ENCODE measurements around the gene C2CD3. TPM values are rescaled to one million over a fixed set of nuclear protein-coding genes. Genes with fewer than 3 reads are reported as not detected.

C2CD3 gene
- total RNA-seq, 1 donor from 2014 or later = 36.8 TPM

DNA sequence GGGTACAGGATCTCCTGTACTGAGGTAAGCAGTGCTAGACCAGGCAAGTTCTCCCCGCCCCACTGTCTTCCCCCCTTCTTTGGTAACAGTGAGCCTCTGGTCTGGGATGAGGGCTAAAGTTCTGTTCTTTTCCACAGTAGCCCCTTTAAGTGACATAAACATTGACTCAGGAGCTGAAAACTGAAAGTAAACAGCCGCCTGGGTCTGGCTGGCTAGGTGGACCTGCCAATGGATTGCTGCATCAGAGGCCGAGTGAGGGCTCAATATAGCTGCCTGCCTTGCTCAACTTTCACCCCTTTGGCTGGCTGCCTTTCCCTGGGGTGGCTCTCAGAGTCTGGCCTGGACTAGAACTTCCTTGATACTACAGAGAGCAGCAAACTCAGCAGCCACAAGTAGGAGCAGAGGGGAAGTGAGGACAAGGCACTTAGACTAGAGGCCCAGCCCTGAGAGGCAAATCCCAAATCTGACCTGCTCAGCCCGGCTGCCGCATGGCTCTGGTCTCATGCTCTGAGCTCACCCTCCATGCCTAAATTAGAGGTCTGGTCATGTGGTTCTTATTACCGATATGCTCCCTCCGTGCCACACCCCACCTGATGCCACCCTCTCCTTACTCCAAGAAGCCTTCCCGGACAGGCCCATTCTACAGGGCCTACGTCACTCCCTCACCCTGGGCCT lies 152.3 kb downstream of the C2CD3 start:
- H3K36me3 Mint-ChIP-seq = peaks cover 17% of the 10 kb centered on the region
- H3K27me3 Mint-ChIP-seq = no peaks in the 10 kb centered on the region
- no peak overlapping the region for H3K4me3 Mint-ChIP-seq
- H3K4me1 Mint-ChIP-seq (ENCODE audit: unreplicated experiment) = no peaks in the 10 kb centered on the region
- no peak for DNase-seq (ENCODE audit: extremely low spot score, unreplicated experiment)
- H3K9me3 Mint-ChIP-seq = no peaks in the 10 kb centered on the region
- TF ChIP-seq, protein P1, sequence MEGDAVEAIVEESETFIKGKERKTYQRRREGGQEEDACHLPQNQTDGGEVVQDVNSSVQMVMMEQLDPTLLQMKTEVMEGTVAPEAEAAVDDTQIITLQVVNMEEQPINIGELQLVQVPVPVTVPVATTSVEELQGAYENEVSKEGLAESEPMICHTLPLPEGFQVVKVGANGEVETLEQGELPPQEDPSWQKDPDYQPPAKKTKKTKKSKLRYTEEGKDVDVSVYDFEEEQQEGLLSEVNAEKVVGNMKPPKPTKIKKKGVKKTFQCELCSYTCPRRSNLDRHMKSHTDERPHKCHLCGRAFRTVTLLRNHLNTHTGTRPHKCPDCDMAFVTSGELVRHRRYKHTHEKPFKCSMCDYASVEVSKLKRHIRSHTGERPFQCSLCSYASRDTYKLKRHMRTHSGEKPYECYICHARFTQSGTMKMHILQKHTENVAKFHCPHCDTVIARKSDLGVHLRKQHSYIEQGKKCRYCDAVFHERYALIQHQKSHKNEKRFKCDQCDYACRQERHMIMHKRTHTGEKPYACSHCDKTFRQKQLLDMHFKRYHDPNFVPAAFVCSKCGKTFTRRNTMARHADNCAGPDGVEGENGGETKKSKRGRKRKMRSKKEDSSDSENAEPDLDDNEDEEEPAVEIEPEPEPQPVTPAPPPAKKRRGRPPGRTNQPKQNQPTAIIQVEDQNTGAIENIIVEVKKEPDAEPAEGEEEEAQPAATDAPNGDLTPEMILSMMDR (conservative IDR thresholded peaks at IDR 0.05) = no peak
- H3K27ac Mint-ChIP-seq = peak overlapping the region; percentile 74

DNA sequence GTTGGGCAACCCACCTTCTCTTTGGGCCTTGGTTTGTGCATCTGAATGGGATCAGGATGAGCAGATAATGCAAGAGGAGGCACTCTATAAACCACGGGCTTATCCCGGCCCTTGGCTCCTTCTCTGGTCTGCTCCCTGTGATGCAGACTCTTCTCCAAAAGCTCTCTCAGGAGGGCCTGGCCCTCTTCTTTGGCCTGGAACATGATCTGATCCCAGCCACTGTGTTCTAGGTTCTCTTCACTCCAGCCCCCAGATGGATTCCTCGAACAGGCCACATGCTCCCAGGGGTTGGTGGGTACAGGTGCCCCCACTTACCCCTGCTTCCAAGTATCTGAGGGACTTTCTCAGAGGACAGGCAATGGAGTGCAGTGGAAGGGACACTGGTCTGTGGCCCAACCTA lies 153.2 kb downstream of the C2CD3 start:
- H3K4me3 Mint-ChIP-seq = no peak overlapping the region
- H3K27ac Mint-ChIP-seq = no peak overlapping the region
- DNase-seq (ENCODE audit: extremely low spot score, unreplicated experiment) = no peak
- no peaks in the 10 kb centered on the region for H3K27me3 Mint-ChIP-seq
- no peaks in the 10 kb centered on the region for H3K4me1 Mint-ChIP-seq (ENCODE audit: unreplicated experiment)
- no peaks in the 10 kb centered on the region for H3K9me3 Mint-ChIP-seq
- TF ChIP-seq, protein P1 (conservative IDR thresholded peaks at IDR 0.05) = no peak
- peaks cover 17% of the 10 kb centered on the region for H3K36me3 Mint-ChIP-seq

DNA sequence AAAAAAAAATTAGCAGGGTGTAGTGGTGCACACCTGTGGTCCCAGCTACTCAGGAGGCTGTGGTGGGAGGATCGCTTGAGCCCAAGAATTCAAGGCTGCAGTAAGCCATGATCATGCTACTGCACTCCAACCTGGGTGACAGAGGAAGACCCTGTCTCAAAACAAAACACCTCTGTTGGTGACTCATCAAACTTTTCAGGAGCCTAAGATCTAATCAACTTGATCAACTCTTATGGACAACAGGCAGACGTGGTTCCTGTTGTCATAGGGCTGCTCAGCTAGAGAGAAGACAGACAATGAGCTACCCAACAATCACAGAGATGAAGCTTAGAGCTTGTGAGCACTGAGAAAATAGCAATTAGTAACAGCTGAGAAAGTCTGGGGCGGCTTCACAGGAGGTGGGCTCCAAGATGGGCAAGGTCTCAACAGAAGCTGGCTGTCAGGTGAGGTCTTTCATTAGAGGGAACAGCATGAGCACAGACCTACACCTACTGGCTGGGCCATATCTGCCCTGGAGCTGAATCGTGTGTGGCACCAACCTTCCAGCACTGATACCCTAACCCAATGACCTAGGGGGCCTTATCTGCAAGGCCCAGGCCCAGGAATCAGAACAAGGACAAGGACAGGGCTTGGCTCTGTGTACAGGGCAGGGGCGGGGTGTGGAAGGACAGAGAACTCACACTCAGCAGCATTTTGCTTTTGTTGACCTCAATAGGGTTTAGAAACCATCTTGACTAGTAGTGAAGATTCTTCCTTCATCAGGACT lies 154.7 kb downstream of the C2CD3 start:
- H3K36me3 Mint-ChIP-seq = peaks cover 17% of the 10 kb centered on the region
- DNase-seq (ENCODE audit: extremely low spot score, unreplicated experiment) = no peak
- TF ChIP-seq, protein P1 (conservative IDR thresholded peaks at IDR 0.05) = no peak
- H3K9me3 Mint-ChIP-seq = no peaks in the 10 kb centered on the region
- no peaks in the 10 kb centered on the region for H3K27me3 Mint-ChIP-seq
- no peak overlapping the region for H3K4me3 Mint-ChIP-seq
- H3K4me1 Mint-ChIP-seq (ENCODE audit: unreplicated experiment) = peaks cover 7% of the 10 kb centered on the region
- no peak overlapping the region for H3K27ac Mint-ChIP-seq

DNA sequence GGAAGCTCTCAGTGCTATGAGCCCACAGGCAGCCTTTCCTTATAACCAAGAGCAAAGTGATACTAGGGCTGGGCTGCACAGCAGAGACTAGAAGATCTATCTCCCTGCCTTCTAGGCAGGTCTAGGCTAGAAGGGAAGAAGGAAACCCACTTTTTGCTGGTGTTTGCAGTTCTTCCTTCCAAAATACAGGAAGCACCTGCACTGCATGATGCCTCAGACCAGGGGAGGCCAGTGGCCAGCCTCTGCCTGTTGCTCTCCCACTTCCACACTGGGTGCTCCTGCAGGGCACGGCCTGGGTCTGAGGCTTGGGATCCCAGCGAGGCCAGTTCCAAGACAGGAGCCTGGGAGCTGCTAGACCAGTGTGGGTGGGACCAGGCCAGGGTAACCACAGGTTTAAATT lies 155.9 kb downstream of the C2CD3 start:
- Mint-ChIP-seq H3K4me1 (ENCODE audit: unreplicated experiment) (peaks cover 16% of the 10 kb centered on the region), H3K36me3 (peaks cover 21% of the 10 kb centered on the region), H3K27ac (no peak overlapping the region), H3K27me3 (no peaks in the 10 kb centered on the region), H3K9me3 (no peaks in the 10 kb centered on the region), H3K4me3 (no peak overlapping the region)
- TF ChIP-seq, protein P1 (conservative IDR thresholded peaks at IDR 0.05) = no peak
- DNase-seq (ENCODE audit: extremely low spot score, unreplicated experiment) = no peak

DNA sequence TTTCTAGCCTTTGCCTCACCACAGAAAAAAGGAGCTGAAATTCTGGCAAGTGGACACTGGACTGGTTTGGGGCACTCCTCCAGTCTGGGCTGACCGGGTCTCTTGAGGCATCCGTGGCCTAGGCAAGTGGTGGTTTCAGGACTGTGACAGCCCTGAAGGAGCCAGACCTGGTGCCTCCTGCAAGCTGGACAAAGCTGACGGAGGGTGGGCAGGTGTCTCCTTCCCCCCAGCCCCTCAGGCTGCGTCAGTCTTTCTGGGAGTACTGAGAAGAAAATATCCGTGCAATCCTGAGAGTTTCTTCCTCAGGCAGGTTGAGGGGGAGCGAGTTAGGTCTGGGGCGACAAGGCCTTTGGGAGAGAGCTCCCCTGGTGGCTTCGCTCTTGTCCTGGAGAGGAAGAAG lies 157.7 kb downstream of the C2CD3 start:
- Mint-ChIP-seq H3K4me1 (ENCODE audit: unreplicated experiment) (peaks cover 25% of the 10 kb centered on the region), H3K9me3 (no peaks in the 10 kb centered on the region), H3K36me3 (peaks cover 21% of the 10 kb centered on the region), H3K27ac (no peak overlapping the region), H3K27me3 (no peaks in the 10 kb centered on the region), H3K4me3 (no peak overlapping the region)
- TF ChIP-seq, protein P1 (conservative IDR thresholded peaks at IDR 0.05) = no peak
- DNase-seq (ENCODE audit: extremely low spot score, unreplicated experiment) = no peak
